NB4 (cell line): ENCODE data around the gene ISG15.
A peak's percentile ranks its signal among the peaks of the same experiment; 100 is the strongest.
"Not testable (repeated sequence)": the region's sequence is repeated elsewhere in the genome, so short reads cannot be mapped to it uniquely, and the experiment has no call there.

Experiments used
- DNase-seq: peaks from one replicate; pipeline ENCODE4 v3.0.0; 2010; ENCODE audit warnings: low read depth
- H3K4me3 ChIP-seq: one replicate; pipeline ENCODE4 v1.5.1; 2011; ENCODE audit warnings: mild to moderate bottlenecking, low read depth, low read length, moderate library complexity
- CTCF ChIP-seq: IDR thresholded peaks from one replicate; pipeline ENCODE4 v1.5.1; 2012; ENCODE audit warnings: low read depth, low read length
- MAX ChIP-seq: IDR thresholded peaks from 2 replicates; pipeline ENCODE4 v1.6.1; 2011; ENCODE audit warnings: low read depth, low read length
- MYC ChIP-seq: IDR thresholded peaks from 2 replicates; pipeline ENCODE4 v1.6.1; 2011; ENCODE audit warnings: low read depth, low read length
- POLR2A ChIP-seq: IDR thresholded peaks from 2 replicates; pipeline ENCODE4 v1.6.1; 2011; ENCODE audit warnings: mild to moderate bottlenecking; ENCODE audit not compliant: insufficient read length; ENCODE audit errors: extremely low read depth

ISG15 gene

GRCh38 chr1:982765-983436 is 30.4 kb upstream of the ISG15 start:
- H3K4me3 ChIP-seq, result no peak overlapping the region
- TF ChIP-seq POLR2A (no peak), CTCF (no peak), MAX (no peak), MYC (no peak)
- no peak for DNase-seq

- no peak overlapping the region for H3K4me3 ChIP-seq
- TF ChIP-seq MAX (no peak), CTCF (peak; percentile 61)
Observed at GRCh38 chr1:983798-984475, 29.4 kb upstream of the ISG15 start.

GRCh38 chr1:984476-984814 is 28.9 kb upstream of the ISG15 start:
- no peak for DNase-seq
- no peak overlapping the region for H3K4me3 ChIP-seq
- TF ChIP-seq MAX, result no peak
- TF ChIP-seq MYC, result no peak
- TF ChIP-seq POLR2A, result no peak
- TF ChIP-seq CTCF, result no peak

More at GRCh38 chr1:983798-984475, 29.4 kb upstream of the ISG15 start:
- DNase-seq, result peak; percentile 43

- no peak overlapping the region for H3K4me3 ChIP-seq
- no peak for DNase-seq
- TF ChIP-seq CTCF (no peak), MAX (no peak), POLR2A (no peak)
Observed at GRCh38 chr1:985126-985525, 28.2 kb upstream of the ISG15 start.

- DNase-seq, H3K4me3 ChIP-seq: not testable (repeated sequence)
Observed at GRCh38 chr1:988061-988460, 25.2 kb upstream of the ISG15 start.

GRCh38 chr1:991275-991674 is 22.0 kb upstream of the ISG15 start:
- not testable (repeated sequence) for DNase-seq, H3K4me3 ChIP-seq

GRCh38 chr1:991895-992294 is 21.4 kb upstream of the ISG15 start:
- DNase-seq, result no peak
- no peak overlapping the region for H3K4me3 ChIP-seq
- TF ChIP-seq CTCF (no peak), MAX (no peak)
